Measurements from ENCODE around the gene B4GALNT2. TPM values are rescaled to one million over a fixed set of nuclear protein-coding genes. Genes with fewer than 3 reads are reported as not detected.

Gene B4GALNT2
- total and polyA plus RNA-seq, 2 of the 8 experiments (the other 6 are each of a cell fraction or from before 2014, with no cell fraction given): not detected

GRCh38 chr17:49200423-49201083, 68.0 kb downstream of the B4GALNT2 start (continued):
- TF ChIP-seq HDAC2 (IDR thresholded peaks at IDR 0.05; ENCODE audit: borderline replicate concordance in 1 of 2, low read depth in 2 of 2, low read length in 2 of 2): no peak
- TF ChIP-seq ATF3 (IDR thresholded peaks at IDR 0.05; ENCODE audit: insufficient read depth, low read depth, low read length): no peak
- no peak for TF ChIP-seq CEBPB (IDR thresholded peaks at IDR 0.05; ENCODE audit: low read depth, low read length)
- no peak for TF ChIP-seq SAP30 (IDR thresholded peaks at IDR 0.05; ENCODE audit: insufficient read depth, insufficient replicate concordance, low read length)
- TF ChIP-seq SIRT6 (IDR thresholded peaks at IDR 0.05; ENCODE audit: low read length): no peak
- no peak for TF ChIP-seq POLR2AphosphoS5 (IDR thresholded peaks at IDR 0.05; ENCODE audit: low read depth, low read length)
- no peak for TF ChIP-seq MAX (IDR thresholded peaks at IDR 0.05)
- TF ChIP-seq JUND (IDR thresholded peaks at IDR 0.05; ENCODE audit: low read length): no peak
